Activated naive CD4-positive, alpha-beta T cell treated with anti-CD3 and anti-CD28 coated beads, Interleukin-2, amount 50 U/mL, for 72 hours (primary cell): ENCODE measurements around the gene TLK2. TPM values are rescaled to one million over a fixed set of nuclear protein-coding genes. Genes with fewer than 3 reads are reported as not detected.

Experiments
- total RNA-seq, 2 donors: library from RNA; stranded (reverse); gene quantifications; one replicate each; pipeline ENCODE4 v1.2.3, GENCODE V29; 2022

The TLK2 gene
- total RNA-seq, 2 donors from 2014 or later, result 40.7 to 44.4 TPM

Other genes starting within 250 kb of the TLK2 start
- gene EFCAB3, start 98.3 kb upstream of the TLK2 start, total RNA-seq, result not detected
- gene METTL2A, start 54.9 kb upstream of the TLK2 start, total RNA-seq, result 10 to 100 TPM; 22.7 to 25.1 TPM
- gene MRC2, start 148.8 kb downstream of the TLK2 start, total RNA-seq, result 10 to 100 TPM in 1 of 2 donors, 1 to 10 TPM in 1; 8.1 to 12.4 TPM